ENCODE results near the gene COL6A2.

COL6A2 gene

DNA sequence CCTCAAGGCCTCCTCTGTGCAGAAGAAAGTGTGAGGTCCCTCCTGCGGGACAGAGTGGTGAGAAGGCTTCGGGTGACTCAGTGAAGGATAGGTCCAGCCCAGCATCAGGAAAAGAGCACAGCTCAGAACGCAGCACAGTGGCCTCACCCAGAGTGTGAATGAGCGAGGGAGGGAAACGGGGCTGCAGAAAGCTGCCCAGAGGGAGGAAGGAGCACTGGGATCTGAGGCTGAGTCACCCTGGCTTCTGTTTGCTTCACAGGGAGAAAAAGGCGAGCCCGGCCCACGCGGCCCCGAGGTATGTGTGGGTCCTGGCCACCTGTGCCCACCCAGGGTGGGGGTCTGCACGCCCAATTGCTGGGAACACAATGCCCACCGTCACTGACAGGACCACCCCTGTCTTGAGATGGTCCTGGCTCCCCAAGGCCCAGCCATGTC, 24.3 kb downstream of the COL6A2 start:
- no peaks in the 10 kb centered on the region for H3K27me3 ChIP-seq (ENCODE audit: control insufficient read depth, insufficient read depth, low read length)
- H3K36me3 ChIP-seq (ENCODE audit: control insufficient read depth, insufficient read depth, low read length), result no peaks in the 10 kb centered on the region
- H3K9ac ChIP-seq, result no peak overlapping the region
- no peak overlapping the region for H3K4me3 ChIP-seq (ENCODE audit: low read depth, low read length)
- H2AFZ ChIP-seq, result no peak overlapping the region
- H3K79me2 ChIP-seq, result no peaks in the 10 kb centered on the region
- no peak overlapping the region for H3K4me2 ChIP-seq (ENCODE audit: low read length)
- no peaks in the 10 kb centered on the region for H3K9me3 ChIP-seq (ENCODE audit: control insufficient read depth, low read length)
- TF ChIP-seq, protein P1, sequence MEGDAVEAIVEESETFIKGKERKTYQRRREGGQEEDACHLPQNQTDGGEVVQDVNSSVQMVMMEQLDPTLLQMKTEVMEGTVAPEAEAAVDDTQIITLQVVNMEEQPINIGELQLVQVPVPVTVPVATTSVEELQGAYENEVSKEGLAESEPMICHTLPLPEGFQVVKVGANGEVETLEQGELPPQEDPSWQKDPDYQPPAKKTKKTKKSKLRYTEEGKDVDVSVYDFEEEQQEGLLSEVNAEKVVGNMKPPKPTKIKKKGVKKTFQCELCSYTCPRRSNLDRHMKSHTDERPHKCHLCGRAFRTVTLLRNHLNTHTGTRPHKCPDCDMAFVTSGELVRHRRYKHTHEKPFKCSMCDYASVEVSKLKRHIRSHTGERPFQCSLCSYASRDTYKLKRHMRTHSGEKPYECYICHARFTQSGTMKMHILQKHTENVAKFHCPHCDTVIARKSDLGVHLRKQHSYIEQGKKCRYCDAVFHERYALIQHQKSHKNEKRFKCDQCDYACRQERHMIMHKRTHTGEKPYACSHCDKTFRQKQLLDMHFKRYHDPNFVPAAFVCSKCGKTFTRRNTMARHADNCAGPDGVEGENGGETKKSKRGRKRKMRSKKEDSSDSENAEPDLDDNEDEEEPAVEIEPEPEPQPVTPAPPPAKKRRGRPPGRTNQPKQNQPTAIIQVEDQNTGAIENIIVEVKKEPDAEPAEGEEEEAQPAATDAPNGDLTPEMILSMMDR (IDR thresholded peaks at IDR 0.05), result no peak
- H3K4me1 ChIP-seq, result no peaks in the 10 kb centered on the region
- H3K27ac ChIP-seq, result no peak overlapping the region

GRCh38 chr21:46122758-46123683, 25.1 kb downstream of the COL6A2 start:
- H3K4me1 ChIP-seq, result no peaks in the 10 kb centered on the region
- no peaks in the 10 kb centered on the region for H3K9me3 ChIP-seq (ENCODE audit: control insufficient read depth, low read length)
- TF ChIP-seq, protein P1 (IDR thresholded peaks at IDR 0.05), result no peak
- H3K27me3 ChIP-seq (ENCODE audit: control insufficient read depth, insufficient read depth, low read length), result no peaks in the 10 kb centered on the region
- H3K4me2 ChIP-seq (ENCODE audit: low read length), result no peak overlapping the region
- no peaks in the 10 kb centered on the region for H3K79me2 ChIP-seq
- no peak overlapping the region for H2AFZ ChIP-seq
- H3K27ac ChIP-seq, result no peak overlapping the region
- no peak overlapping the region for H3K4me3 ChIP-seq (ENCODE audit: low read depth, low read length)
- H3K36me3 ChIP-seq (ENCODE audit: control insufficient read depth, insufficient read depth, low read length), result no peaks in the 10 kb centered on the region
- H3K9ac ChIP-seq, result no peak overlapping the region

GRCh38 chr21:46124083-46124925, 26.4 kb downstream of the COL6A2 start:
- Histone ChIP-seq H3K9ac (no peak overlapping the region), H3K4me2 (ENCODE audit: low read length) (no peak overlapping the region), H3K4me1 (no peaks in the 10 kb centered on the region), H2AFZ (no peak overlapping the region), H3K36me3 (ENCODE audit: control insufficient read depth, insufficient read depth, low read length) (no peaks in the 10 kb centered on the region), H3K4me3 (ENCODE audit: low read depth, low read length) (no peak overlapping the region), H3K27me3 (ENCODE audit: control insufficient read depth, insufficient read depth, low read length) (no peaks in the 10 kb centered on the region), H3K27ac (no peak overlapping the region), H3K79me2 (no peaks in the 10 kb centered on the region), H3K9me3 (ENCODE audit: control insufficient read depth, low read length) (no peaks in the 10 kb centered on the region)
- TF ChIP-seq, protein P1 (IDR thresholded peaks at IDR 0.05), result no peak

DNA sequence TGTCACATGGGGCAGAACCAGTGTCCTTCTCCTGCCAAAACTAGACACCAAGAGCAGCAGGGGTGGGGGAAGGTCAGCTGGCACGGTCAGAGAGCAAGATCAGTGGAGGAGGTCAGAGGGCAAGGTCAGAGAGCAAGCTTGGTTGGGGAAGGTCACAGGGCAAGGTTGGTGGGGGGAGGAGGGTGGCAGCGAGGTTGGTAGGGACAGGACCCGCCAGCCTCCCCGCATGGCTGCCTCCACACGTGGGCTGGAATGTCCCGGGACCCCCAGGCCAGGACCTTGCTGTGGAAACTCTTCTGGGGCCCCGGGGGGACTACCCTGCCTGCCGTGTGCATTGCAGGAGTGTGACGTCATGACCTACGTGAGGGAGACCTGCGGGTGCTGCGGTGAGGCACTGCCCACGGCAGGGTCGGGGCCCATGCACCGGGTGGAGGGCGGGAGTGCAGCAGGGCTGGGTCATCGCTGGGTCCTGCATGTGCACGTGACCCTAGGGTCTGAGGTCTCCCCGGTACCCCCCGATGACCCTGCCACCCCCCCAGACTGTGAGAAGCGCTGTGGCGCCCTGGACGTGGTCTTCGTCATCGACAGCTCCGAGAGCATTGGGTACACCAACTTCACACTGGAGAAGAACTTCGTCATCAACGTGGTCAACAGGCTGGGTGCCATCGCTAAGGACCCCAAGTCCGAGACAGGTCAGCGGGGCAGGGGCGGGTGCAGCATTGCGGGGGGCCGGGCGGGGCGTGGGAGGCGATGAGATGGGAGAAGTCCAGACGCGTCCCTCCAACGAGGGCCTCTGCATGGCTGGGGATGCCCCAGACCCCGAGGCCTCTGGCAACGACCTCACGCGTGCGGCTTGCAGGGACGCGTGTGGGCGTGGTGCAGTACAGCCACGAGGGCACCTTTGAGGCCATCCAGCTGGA, 27.3 kb downstream of the COL6A2 start:
- Histone ChIP-seq H3K4me3 (ENCODE audit: low read depth, low read length) (no peak overlapping the region), H3K36me3 (ENCODE audit: control insufficient read depth, insufficient read depth, low read length) (no peaks in the 10 kb centered on the region), H3K9me3 (ENCODE audit: control insufficient read depth, low read length) (no peaks in the 10 kb centered on the region), H3K79me2 (no peaks in the 10 kb centered on the region), H2AFZ (no peak overlapping the region), H3K27ac (no peak overlapping the region), H3K4me2 (ENCODE audit: low read length) (no peak overlapping the region), H3K9ac (no peak overlapping the region), H3K4me1 (no peaks in the 10 kb centered on the region), H3K27me3 (ENCODE audit: control insufficient read depth, insufficient read depth, low read length) (no peaks in the 10 kb centered on the region)
- TF ChIP-seq, protein P1 (IDR thresholded peaks at IDR 0.05), result no peak

Data from parathyroid adenoma (tissue), 2 donors.